HG03280 (cell line): ENCODE results near the gene C19orf47.
"Not testable (repeated sequence)": the region's sequence is repeated elsewhere in the genome, so short reads cannot be mapped to it uniquely, and the experiment has no call there.

Experiments used
- ATAC-seq: cut with Tn5 transposase; IDR thresholded peaks from one replicate; pipeline ENCODE4 v1.9.1; 2021; ENCODE audit warnings: mild to moderate bottlenecking, moderate library complexity; ENCODE audit not compliant: unreplicated experiment

Gene C19orf47

GRCh38 chr19:40355975-40356680 lies 7.9 kb upstream of the C19orf47 start:
- ATAC-seq: no peak

DNA sequence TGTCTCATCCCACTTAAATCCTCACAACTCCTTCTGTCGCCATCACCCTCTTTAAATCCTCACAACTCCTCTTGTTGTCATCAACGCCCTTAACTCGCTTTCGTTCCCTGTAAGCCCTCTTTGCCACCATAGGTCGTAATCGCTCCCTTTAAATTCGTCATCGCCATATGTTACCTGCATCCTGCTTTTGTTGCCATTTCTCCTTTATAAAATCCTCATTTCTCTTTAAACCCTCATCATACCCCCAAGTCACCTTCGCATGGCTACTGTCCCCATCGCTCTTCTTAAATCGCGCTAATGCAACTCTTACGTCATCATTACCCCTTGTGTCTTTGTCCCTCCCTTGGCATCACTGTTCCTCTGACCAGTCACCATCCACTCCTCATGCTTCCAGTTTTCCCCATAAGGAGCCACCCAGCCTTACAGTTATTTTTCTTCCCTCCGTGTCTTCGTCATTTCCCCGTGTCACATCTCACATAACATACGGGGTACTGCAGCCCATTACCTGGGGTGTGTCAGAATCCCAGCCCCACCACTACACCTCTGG lies 837 bp upstream of the C19orf47 start:
- no peak for ATAC-seq

GRCh38 chr19:40344422-40344821 lies 3.8 kb downstream of the C19orf47 start:
- no peak for ATAC-seq

- no peak for ATAC-seq
Observed at GRCh38 chr19:40342644-40343311, 5.4 kb downstream of the C19orf47 start.

GRCh38 chr19:40341601-40342482 lies 6.4 kb downstream of the C19orf47 start:
- no peak for ATAC-seq

- no peak for ATAC-seq
Observed at GRCh38 chr19:40339018-40339728, 9.0 kb downstream of the C19orf47 start.

GRCh38 chr19:40337594-40337993 lies 10.6 kb downstream of the C19orf47 start:
- no peak for ATAC-seq

GRCh38 chr19:40337107-40337506 lies 11.1 kb downstream of the C19orf47 start:
- no peak for ATAC-seq

DNA sequence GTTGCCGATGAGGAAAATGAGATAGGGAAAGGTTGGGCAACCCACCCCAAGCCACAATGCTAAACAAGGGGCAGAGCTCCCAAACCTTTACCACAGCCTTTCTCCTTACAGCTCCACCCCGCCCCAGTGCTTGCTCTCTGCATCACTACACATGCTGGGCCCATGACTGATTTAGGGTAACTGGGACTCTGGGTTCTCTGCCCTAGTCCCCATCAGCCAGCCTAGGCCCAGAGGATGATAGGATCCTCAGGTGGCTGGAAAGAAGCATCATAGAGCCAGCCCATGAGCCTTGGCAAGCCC lies 11.6 kb downstream of the C19orf47 start:
- no peak for ATAC-seq

DNA sequence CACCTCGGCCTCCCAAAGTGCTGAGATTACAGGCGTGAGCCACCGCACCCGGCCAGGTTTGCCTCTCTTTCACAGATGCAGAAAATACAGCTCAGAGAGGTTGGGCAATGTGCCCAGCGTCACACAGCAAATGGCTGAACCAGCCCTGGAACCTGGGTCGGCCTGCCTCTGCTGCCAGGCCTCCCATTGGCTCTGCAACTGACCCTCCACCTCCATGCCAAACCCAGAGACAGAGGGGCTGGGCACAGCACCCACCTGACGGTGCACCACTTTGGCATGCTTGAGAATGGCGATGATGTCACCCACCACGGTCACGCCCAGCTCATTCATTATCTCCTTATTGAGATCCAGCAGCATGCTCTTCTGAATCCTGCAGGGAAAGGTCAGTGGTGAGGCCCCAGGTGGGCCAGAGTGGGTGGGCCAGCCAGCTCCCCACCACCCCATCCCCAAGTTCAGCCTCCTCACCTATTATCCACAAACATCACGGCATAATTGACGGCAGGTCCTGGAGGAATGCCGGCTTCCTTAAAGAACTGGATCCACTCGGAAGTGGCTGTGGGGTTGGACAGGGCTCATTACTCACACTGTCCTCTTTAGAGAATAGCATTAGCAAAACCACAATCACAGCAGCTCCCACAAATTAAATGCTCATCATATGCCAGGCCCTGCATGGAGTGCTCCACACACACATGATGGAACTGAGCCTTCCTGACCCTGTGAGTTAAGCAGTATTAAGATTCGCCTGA lies 12.2 kb downstream of the C19orf47 start:
- ATAC-seq: no peak

GRCh38 chr19:40335101-40335500 lies 13.1 kb downstream of the C19orf47 start:
- no peak for ATAC-seq

GRCh38 chr19:40333083-40333482 lies 15.1 kb downstream of the C19orf47 start:
- not testable (repeated sequence) for ATAC-seq

GRCh38 chr19:40332669-40333068 lies 15.5 kb downstream of the C19orf47 start:
- no peak for ATAC-seq

GRCh38 chr19:40331052-40331451 lies 17.1 kb downstream of the C19orf47 start:
- ATAC-seq: no peak

GRCh38 chr19:40326201-40326600 lies 22.0 kb downstream of the C19orf47 start:
- ATAC-seq: no peak

DNA sequence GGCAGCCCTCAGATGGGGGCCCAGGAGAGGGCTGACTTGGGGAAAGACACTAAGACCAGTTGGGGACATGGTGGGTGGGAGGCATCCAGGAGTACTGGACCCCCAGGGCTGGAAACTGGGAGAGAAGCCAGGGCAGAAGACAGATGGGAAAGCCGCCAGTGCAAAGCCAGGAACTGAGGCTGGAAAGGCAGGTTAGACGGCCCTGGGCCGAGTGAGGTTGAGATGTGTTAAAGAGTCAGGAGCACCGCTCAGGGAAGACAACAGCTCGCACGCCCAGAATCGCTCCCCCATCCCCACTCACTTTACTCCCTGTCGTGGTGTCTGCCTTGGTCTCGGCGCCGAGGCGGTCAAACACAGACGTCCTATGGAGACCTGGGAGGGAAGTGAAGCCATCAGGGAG lies 24.5 kb downstream of the C19orf47 start:
- no peak for ATAC-seq

DNA sequence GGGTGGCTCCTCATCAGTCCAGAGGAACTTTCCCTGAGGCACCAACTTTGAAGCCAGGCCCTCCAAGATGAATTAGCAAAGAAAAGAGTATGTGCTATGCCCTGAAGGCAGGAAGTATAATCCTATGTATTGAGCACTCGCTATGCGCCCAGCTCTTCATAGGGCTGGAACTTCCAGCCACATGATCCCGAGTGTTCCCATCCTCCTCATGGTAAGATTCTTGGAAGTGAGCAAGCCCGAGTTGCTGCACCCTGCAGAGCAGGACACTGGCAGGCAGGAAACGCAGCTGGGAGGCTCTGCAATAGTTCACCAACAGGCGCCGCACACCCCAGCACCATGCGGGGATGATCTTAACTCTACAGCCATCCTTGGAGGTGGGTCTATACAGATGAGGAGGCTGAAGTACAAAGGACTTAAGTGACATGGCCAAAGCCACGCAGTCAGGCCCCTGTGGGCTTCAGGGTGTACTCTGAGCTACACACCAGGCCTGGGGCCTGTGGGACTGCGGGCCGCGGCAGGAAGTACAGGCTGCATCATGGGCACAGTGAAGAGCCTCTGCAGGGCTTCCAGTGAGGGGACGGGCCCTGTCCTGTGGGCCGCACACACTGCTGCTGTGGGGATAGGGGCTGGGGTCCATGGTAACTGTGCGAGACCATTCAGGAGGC lies 25.1 kb downstream of the C19orf47 start:
- no peak for ATAC-seq

DNA sequence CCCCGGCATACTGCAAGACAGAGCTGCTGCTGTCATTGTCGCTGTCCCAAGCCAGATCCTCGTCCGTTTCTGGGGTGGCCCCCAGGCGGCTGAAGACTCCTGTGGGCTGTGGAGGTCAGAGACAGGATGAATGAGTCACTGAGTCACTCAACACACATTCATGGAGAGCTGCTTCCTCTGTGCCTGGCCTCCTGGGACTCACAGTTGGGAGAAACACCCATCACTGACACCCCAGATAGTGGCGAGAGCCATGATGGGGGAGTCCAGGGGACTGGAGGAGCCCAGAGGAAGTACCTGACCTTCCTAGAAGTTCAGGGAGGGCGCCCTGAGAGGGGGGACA lies 26.0 kb downstream of the C19orf47 start:
- ATAC-seq: no peak

- ATAC-seq: no peak
Observed at GRCh38 chr19:40321566-40322270, 26.5 kb downstream of the C19orf47 start.
